NB4 (cell line): ENCODE results near the gene CALY.

Source experiments
- CTCF ChIP-seq: IDR thresholded peaks from one replicate; pipeline ENCODE4 v1.5.1; 2012; ENCODE audit warnings: low read depth, low read length
- POLR2A ChIP-seq: IDR thresholded peaks from 2 replicates; pipeline ENCODE4 v1.6.1; 2011; ENCODE audit warnings: mild to moderate bottlenecking; ENCODE audit not compliant: insufficient read length; ENCODE audit errors: extremely low read depth

- TF ChIP-seq CTCF (no peak), POLR2A (no peak)
Measured at GRCh38 chr10:133285217-133285616, 51.5 kb downstream of the CALY start.
